Measurements from ENCODE around the gene PRSS22. TPM values are rescaled to one million over a fixed set of nuclear protein-coding genes. Genes with fewer than 3 reads are reported as not detected.

Gene PRSS22
- total RNA-seq, 4 donors from 2014 or later, result 1.2 to 7.7 (median 4.6) TPM

DNA sequence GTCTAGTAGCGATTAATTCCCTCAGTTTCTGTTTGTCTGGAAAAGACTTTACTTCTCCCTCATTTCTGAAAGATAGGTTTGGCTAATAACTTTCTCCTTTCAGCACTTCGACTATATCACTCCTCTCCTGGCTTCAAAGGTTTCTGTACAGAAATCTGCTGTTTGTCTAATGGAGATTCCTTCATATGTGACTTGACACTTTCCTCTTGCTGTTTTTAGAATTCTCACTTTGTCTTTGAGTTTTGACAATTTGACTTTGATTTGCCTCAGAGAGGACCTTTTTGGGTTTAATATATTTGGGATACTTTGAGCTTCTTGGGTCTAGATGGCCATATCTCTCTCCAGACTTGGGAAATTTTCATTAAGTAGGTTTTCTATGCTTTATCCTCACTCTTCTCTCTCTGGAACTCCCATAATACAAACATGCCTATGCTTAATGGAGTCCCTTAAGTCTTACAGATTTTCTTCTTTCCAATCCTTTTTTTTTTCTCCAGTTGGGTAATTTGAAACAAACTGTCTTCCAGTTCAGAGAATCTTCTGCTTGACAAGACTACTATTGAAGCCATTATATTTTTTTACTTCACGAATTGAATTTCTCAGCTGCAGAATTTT, 48.7 kb downstream of the PRSS22 start:
- no peaks in the 10 kb centered on the region for H3K9me3 ChIP-seq
- intact Hi-C loops (cut with DNase I), result no loop called here

DNA sequence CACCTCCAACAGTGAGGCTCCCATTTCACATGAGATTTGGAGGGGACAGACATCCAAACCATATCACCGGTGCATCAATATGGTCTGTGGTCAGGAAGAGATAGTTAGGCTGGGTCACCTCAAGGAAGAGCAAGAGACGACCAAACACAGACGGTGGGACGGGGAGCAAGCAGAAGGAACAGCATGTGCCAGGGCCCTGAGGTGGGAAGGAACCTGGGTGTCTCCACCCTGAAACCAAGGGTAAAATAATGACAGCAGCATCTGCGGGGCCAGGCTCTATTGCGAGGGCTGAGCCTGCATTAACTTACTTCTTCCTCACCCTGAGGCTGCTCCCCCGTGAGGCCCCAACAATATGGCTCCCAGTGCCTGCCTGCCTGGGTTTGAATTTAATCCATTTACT, 49.8 kb downstream of the PRSS22 start:
- 79 to 91% methylated on average over 7 of the region's 7 CpGs for WGBS, 2 donors
- no peaks in the 10 kb centered on the region for H3K27me3 ChIP-seq
- TF ChIP-seq, protein P1, sequence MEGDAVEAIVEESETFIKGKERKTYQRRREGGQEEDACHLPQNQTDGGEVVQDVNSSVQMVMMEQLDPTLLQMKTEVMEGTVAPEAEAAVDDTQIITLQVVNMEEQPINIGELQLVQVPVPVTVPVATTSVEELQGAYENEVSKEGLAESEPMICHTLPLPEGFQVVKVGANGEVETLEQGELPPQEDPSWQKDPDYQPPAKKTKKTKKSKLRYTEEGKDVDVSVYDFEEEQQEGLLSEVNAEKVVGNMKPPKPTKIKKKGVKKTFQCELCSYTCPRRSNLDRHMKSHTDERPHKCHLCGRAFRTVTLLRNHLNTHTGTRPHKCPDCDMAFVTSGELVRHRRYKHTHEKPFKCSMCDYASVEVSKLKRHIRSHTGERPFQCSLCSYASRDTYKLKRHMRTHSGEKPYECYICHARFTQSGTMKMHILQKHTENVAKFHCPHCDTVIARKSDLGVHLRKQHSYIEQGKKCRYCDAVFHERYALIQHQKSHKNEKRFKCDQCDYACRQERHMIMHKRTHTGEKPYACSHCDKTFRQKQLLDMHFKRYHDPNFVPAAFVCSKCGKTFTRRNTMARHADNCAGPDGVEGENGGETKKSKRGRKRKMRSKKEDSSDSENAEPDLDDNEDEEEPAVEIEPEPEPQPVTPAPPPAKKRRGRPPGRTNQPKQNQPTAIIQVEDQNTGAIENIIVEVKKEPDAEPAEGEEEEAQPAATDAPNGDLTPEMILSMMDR (IDR thresholded peaks at IDR 0.05), result no peak
- TF ChIP-seq POLR2A (IDR thresholded peaks at IDR 0.05), result no peak
- no peak for DNase-seq
- intact Hi-C loops (cut with DNase I), result no loop called here
- no peak overlapping the region for H3K4me3 ChIP-seq (replicated peaks in 1 of 3)
- H3K27ac ChIP-seq, result no peak overlapping the region
- H3K4me1 ChIP-seq, result no peaks in the 10 kb centered on the region
- H3K36me3 ChIP-seq, result no peaks in the 10 kb centered on the region
- H3K9me3 ChIP-seq, result no peaks in the 10 kb centered on the region

More for the DNA sequence above, 48.7 kb downstream of the PRSS22 start:
- Histone ChIP-seq H3K4me1 (no peaks in the 10 kb centered on the region), H3K36me3 (no peaks in the 10 kb centered on the region), H3K27me3 (no peaks in the 10 kb centered on the region), H3K4me3 (replicated peaks in 1 of 3) (no peak overlapping the region), H3K27ac (no peak overlapping the region)
- no peak for DNase-seq
- WGBS, 2 donors, result 82 to 83% methylated on average over 3 of the region's 3 CpGs
- TF ChIP-seq POLR2A (IDR thresholded peaks at IDR 0.05), result no peak
- TF ChIP-seq, protein P1 (IDR thresholded peaks at IDR 0.05), result no peak

DNA sequence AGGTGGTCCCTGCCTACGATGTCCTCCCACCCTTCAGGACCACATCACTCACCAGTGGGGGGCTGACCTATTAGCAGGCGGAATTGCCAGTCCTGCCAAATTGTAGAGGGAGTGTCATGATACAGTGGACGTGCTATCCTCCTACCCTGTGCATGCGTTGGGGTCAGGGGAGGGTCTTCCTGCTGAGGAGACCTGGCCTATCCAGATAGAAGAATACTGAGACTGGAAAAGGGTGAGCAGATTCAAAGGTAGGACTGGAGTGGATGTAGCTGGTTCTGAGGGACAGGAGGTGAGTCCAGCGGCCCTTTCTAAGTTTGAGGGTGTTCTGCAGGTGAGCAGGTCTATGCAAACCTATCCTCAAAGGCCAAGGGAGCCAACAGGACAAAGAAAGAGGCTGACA, 51.7 kb downstream of the PRSS22 start:
- H3K36me3 ChIP-seq, result no peaks in the 10 kb centered on the region
- no peaks in the 10 kb centered on the region for H3K9me3 ChIP-seq
- no peak overlapping the region for H3K4me3 ChIP-seq (replicated peaks in 1 of 3)
- no peak for DNase-seq
- H3K4me1 ChIP-seq, result no peaks in the 10 kb centered on the region
- WGBS, 2 donors, result 69 to 79% methylated on average over 3 to 4 of the region's 5 CpGs
- no peak overlapping the region for H3K27ac ChIP-seq
- H3K27me3 ChIP-seq, result no peaks in the 10 kb centered on the region
- no peak for TF ChIP-seq POLR2A (IDR thresholded peaks at IDR 0.05)
- TF ChIP-seq, protein P1 (IDR thresholded peaks at IDR 0.05), result no peak
- intact Hi-C loops (cut with DNase I), result no loop called here

DNA sequence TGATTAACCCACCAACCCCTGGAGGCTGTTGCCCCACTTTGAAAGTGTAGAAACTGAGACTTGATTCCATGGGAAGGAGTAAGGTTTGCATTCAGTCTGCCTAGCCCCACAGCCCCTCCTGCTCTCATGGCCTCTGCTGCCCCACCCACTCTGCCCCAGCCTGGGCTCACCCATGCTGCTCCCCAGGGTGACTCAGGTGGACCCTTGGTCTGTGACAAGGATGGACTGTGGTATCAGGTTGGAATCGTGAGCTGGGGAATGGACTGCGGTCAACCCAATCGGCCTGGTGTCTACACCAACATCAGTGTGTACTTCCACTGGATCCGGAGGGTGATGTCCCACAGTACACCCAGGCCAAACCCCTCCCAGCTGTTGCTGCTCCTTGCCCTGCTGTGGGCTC, 53.2 kb downstream of the PRSS22 start:
- Histone ChIP-seq H3K27ac (no peak overlapping the region), H3K9me3 (no peaks in the 10 kb centered on the region), H3K36me3 (no peaks in the 10 kb centered on the region), H3K4me3 (replicated peaks in 1 of 3) (no peak overlapping the region), H3K4me1 (no peaks in the 10 kb centered on the region), H3K27me3 (no peaks in the 10 kb centered on the region)
- DNase-seq, result no peak
- intact Hi-C loops (cut with DNase I), result no loop called here
- TF ChIP-seq POLR2A (IDR thresholded peaks at IDR 0.05), result no peak
- TF ChIP-seq, protein P1 (IDR thresholded peaks at IDR 0.05), result no peak
- 86 to 87% methylated on average over 4 of the region's 4 CpGs for WGBS, 2 donors

DNA sequence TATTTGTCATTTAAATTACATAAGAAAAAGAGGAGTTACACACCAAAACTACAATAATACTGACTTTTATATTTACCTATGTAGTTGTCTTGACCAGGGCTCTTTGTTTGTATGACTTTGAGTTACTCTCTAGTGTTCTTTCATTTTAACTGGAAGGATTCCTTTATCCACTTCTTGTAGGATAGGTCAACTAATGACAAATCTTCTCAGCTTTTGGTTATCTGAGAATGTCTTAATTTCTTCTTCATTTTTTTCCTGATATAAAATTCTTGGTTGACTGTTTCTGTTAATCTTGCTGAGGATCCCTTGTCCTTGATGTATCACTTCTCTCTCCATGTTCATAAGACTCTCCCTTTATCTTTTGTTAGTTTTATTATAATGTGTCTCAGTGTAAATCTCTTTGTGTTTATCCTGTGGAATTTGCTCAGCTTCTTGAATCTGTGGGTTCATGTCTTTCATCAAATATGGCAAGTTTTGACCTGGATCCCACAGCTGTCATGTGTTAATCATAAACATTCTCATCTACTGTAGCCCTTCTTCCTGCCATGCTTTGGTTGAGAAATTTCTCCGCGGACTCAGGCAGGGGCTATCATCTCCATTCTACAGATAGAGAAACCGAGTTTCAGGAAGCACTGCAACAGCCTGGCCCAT, 54.3 kb downstream of the PRSS22 start:
- no peaks in the 10 kb centered on the region for H3K27me3 ChIP-seq
- DNase-seq, result no peak
- no peaks in the 10 kb centered on the region for H3K9me3 ChIP-seq
- H3K27ac ChIP-seq, result no peak overlapping the region
- H3K36me3 ChIP-seq, result no peaks in the 10 kb centered on the region
- TF ChIP-seq, protein P1 (IDR thresholded peaks at IDR 0.05), result no peak
- TF ChIP-seq POLR2A (IDR thresholded peaks at IDR 0.05), result no peak
- no peaks in the 10 kb centered on the region for H3K4me1 ChIP-seq
- intact Hi-C loops (cut with DNase I), result no loop called here
- 77 to 90% methylated on average over 3 of the region's 3 CpGs for WGBS, 2 donors
- H3K4me3 ChIP-seq (replicated peaks in 1 of 3), result no peak overlapping the region

All from thyroid gland (tissue), 4 donors.